K562 (cell line): ENCODE measurements around the gene SMIM35. TPM values are rescaled to one million over a fixed set of nuclear protein-coding genes. Genes with fewer than 3 reads are reported as not detected.

Experiments
- ATAC-seq: fragments of 200-7000 bp; cut with Tn5 transposase; 3 replicates; pipeline ENCODE4 v1.9.1; 2020; ENCODE audit warnings: moderate library complexity
- BruUV-seq: library from RNA; stranded (reverse); fragments of 400-500 nt; replicated peaks from 2 replicates; lab custom pipeline; 2021; lab: Mats Ljungman, UMichigan
- CTCF ChIA-PET: fragments of 300-600 bp; formaldehyde crosslinking; extraction: SDS; loops from one replicate; lab custom pipeline; 2021; ENCODE audit warnings: low intra/inter-chr PET ratio; lab: Yijun Ruan, JAX
- POLR2A ChIA-PET: fragments of 300-600, 350-650 bp; sonication (Branson Sonifier 250); formaldehyde crosslinking; extraction: SDS; loops from one replicate; lab custom pipeline; 2021; ENCODE audit warnings: antibody characterized with exemption, inconsistent platforms; lab: Yijun Ruan, JAX
- DNase-seq, 4 experiments: peaks; one replicate each; pipeline versions ENCODE4 v3.0.0 to v3.0.0-alpha.2; 2011 to 2018; ENCODE audit warnings: low spot score in 3 of 4, mixed read lengths in 3 of 4; ENCODE audit errors: extremely low read depth in 1 of 4
- FAIRE-seq: peaks from 2 replicates; lab custom pipeline; 2011; peaks lifted over from hg19 to GRCh38; lab: Jason Lieb, UNC
- H2AFZ ChIP-seq: 2 replicates; pipeline ENCODE4 v1.6.0; 2011; ENCODE audit warnings: low read depth, low read length, control low read depth, inconsistent platforms
- H3K27ac ChIP-seq: fragments of 200-600 bp; 3 replicates; pipeline ENCODE4 v1.8.0; 2011; ENCODE audit warnings: low read depth, mild to moderate bottlenecking, control low read depth, inconsistent platforms, low read length, moderate library complexity, mixed read lengths; ENCODE audit errors: extremely low read depth
- H3K27me3 ChIP-seq, 2 experiments: fragments of 300-600 bp in 1 of 2; 2 replicates in 1 of 2; 3 replicates in 1 of 2; pipeline versions ENCODE4 v1.6.0 to v1.8.0; 2011; ENCODE audit warnings: inconsistent platforms in 2 of 2, low read length in 2 of 2, mild to moderate bottlenecking in 1 of 2, mixed read lengths in 1 of 2, moderate library complexity in 1 of 2; ENCODE audit not compliant: control insufficient read depth in 2 of 2, insufficient read depth in 2 of 2
- H3K36me3 ChIP-seq: fragments of 300-600 bp; 3 replicates; pipeline ENCODE4 v1.8.0; 2011; ENCODE audit warnings: mild to moderate bottlenecking, low read length, inconsistent platforms; ENCODE audit not compliant: control insufficient read depth, insufficient read depth
- H3K4me1 ChIP-seq, 2 experiments: fragments of 200-600 bp in 1 of 2; replicated peaks in 1 of 2; 2 replicates in 1 of 2; 3 replicates in 1 of 2; pipeline versions ENCODE4 v1.5.1 to v1.8.0; 2011; ENCODE audit warnings: inconsistent platforms in 2 of 2, low read length in 2 of 2, mild to moderate bottlenecking in 1 of 2, mixed read lengths in 1 of 2, moderate library complexity in 1 of 2; ENCODE audit not compliant: control insufficient read depth in 2 of 2, insufficient read depth in 2 of 2
- H3K4me2 ChIP-seq: 2 replicates; pipeline ENCODE4 v1.6.1; 2011; ENCODE audit warnings: low read length, control low read depth, inconsistent platforms, mixed read lengths; ENCODE audit not compliant: insufficient read depth
- H3K4me3 ChIP-seq: fragments of 200-600 bp; sonication (generic), shearing (Covaris generic); 2 replicates; pipeline ENCODE4 v1.5.1; 2016; ENCODE audit warnings: control low read depth, inconsistent platforms
- H3K79me2 ChIP-seq: fragments of 200-600 bp; 3 replicates; pipeline ENCODE4 v1.8.0; 2011; ENCODE audit warnings: low read length, inconsistent platforms; ENCODE audit not compliant: control insufficient read depth, insufficient read depth
- H3K9ac ChIP-seq, 2 experiments: 2 replicates each; pipeline versions ENCODE4 v1.6.0 to v1.6.1; 2011; ENCODE audit warnings: low read depth in 2 of 2, low read length in 2 of 2, control low read depth in 1 of 2, inconsistent platforms in 1 of 2, mild to moderate bottlenecking in 1 of 2, mixed read lengths in 1 of 2; ENCODE audit not compliant: insufficient read depth in 1 of 2
- H3K9me1 ChIP-seq: one replicate; pipeline ENCODE4 v1.6.0; 2011; ENCODE audit warnings: inconsistent platforms, mild to moderate bottlenecking, low read length, moderate library complexity; ENCODE audit not compliant: control insufficient read depth, insufficient read depth
- H3K9me3 ChIP-seq: replicated peaks from 2 replicates; pipeline ENCODE4 v1.5.1; 2011; ENCODE audit warnings: low read depth, low read length, inconsistent platforms; ENCODE audit not compliant: control insufficient read depth, insufficient read depth
- H4K20me1 ChIP-seq: replicated peaks from 2 replicates; pipeline ENCODE4 v1.6.1; 2011; ENCODE audit warnings: low read length, inconsistent platforms, mixed read lengths; ENCODE audit not compliant: control insufficient read depth, insufficient read depth
- SAFB ChIP-seq: fragments of 200-400 bp; formaldehyde crosslinking; IDR thresholded peaks from 2 replicates; pipeline ENCODE4 v1.6.1; 2017; ENCODE audit warnings: low read depth, low read length, borderline replicate concordance
- SMARCE1 ChIP-seq: fragments of 450-650 bp; IDR thresholded peaks from 2 replicates; pipeline ENCODE4 v1.7.1; 2016; ENCODE audit warnings: mild to moderate bottlenecking
- WHSC1 ChIP-seq: IDR thresholded peaks from one replicate; pipeline ENCODE4 v1.6.1; 2012; ENCODE audit warnings: low read length, control low read depth, inconsistent platforms
- YBX1 ChIP-seq: fragments of 450-650 bp; IDR thresholded peaks from 2 replicates; pipeline ENCODE4 v1.7.1; 2016; ENCODE audit warnings: mild to moderate bottlenecking
- ZBTB40 ChIP-seq, 2 experiments: fragments of 450-650 bp in 1 of 2; sonication (generic) in 1 of 2; formaldehyde crosslinking in 1 of 2; IDR thresholded peaks; 2 replicates each; pipeline versions ENCODE4 v1.7.1 to v1.9.0; 2016 to 2022; ENCODE audit warnings: inconsistent platforms in 1 of 2, mild to moderate bottlenecking in 1 of 2, missing genetic modification reagents in 1 of 2
- ZBTB5 ChIP-seq: fragments of 450-650 bp; IDR thresholded peaks from 2 replicates; pipeline ENCODE4 v1.6.1; 2017; ENCODE audit warnings: antibody characterized with exemption
- ZNF140 ChIP-seq: fragments of 250-450 bp; sonication (Bioruptor Pico); IDR thresholded peaks from 2 replicates; pipeline ENCODE4 v1.8.0; 2021; ENCODE audit warnings: moderate library complexity, mild to moderate bottlenecking, inconsistent platforms
- ZNF175 ChIP-seq: fragments of 200-800 bp; sonication (Bioruptor generic); IDR thresholded peaks from 2 replicates; pipeline ENCODE4 v1.6.1; 2016; ENCODE audit warnings: low read depth, mild to moderate bottlenecking, missing genetic modification characterization, missing compliant biosample characterization
- ZNF197 ChIP-seq: fragments of 200-800 bp; sonication (Bioruptor generic); IDR thresholded peaks from 2 replicates; pipeline ENCODE4 v1.6.1; 2016; ENCODE audit warnings: low read depth, missing genetic modification characterization, missing compliant biosample characterization
- WGBS: fragments of 100-300 bp; shearing (Covaris generic); methylation state at CpG from one replicate; pipeline ENCODE4 v1.1.6; 2016; ENCODE audit warnings: low coverage, mixed read lengths; ENCODE audit not compliant: insufficient coverage; ENCODE audit errors: missing lambda C conversion rate; 5-methylcytosine and 5-hydroxymethylcytosine counted together
- in situ Hi-C: fragments of 300-500 bp; cut with MboI; formaldehyde crosslinking; loops from 4 replicates; pipeline ENCODE4 v1.15.0; 2018; ENCODE audit warnings: inconsistent platforms, mixed read lengths
- intact Hi-C: fragments of 100-400 bp; cut with micrococcal nuclease; formaldehyde crosslinking; loops from 2 replicates; pipeline ENCODE4 v1.14.2; 2022
- polyA plus RNA-seq, 8 experiments: library from polyadenylated mRNA; depleted of rRNA in 4 of 8; stranded (reverse) in 5 of 8; unstranded in 3 of 8; fragments of >200 nt; fragmentation: Nextera tagmentation in 2 of 8; fragmentation: Illumina TruSeq in 1 of 8; extraction: Ambion mirVana in 2 of 8; extraction: Trizol in 1 of 8; gene quantifications; 2 replicates each; pipeline versions ENCODE4 v1.2.1 to v1.2.3, GENCODE V29; 2011 to 2014; ENCODE audit warnings: inconsistent platforms in 1 of 8, missing spikeins in 1 of 8
- total RNA-seq, 7 experiments: library from RNA; depleted of rRNA in 6 of 7; stranded (reverse); fragments of >200 nt in 6 of 7; fragmentation: Illumina TruSeq in 2 of 7; extraction: Trizol in 2 of 7; gene quantifications; 2 replicates each; pipeline versions ENCODE4 v1.2.1 to v1.2.3, GENCODE V29; 2011 to 2021; ENCODE audit warnings: low replicate concordance in 1 of 7

Gene SMIM35
- total and polyA plus RNA-seq, 9 of the 15 experiments (the other 6 are each of a cell fraction or from before 2014, with no cell fraction given): 0.03 TPM; not detected in 7

GRCh38 chr11:118005224-118006152, 81.3 kb downstream of the SMIM35 start:
- H3K9ac ChIP-seq: peak overlapping the region; percentile 12 to 26
- peak overlapping the region; percentile 90 for H3K27ac ChIP-seq
- FAIRE-seq: peak; percentile 37
- H3K79me2 ChIP-seq: no peaks in the 10 kb centered on the region
- intact Hi-C loops (loop anchor here (2.0 kb wide), 1 partner anchor 47 kb away; no protein-coding TSS in a partner anchor), in situ Hi-C loops (no loop called here)
- no peaks in the 10 kb centered on the region for H4K20me1 ChIP-seq
- H3K4me1 ChIP-seq: peaks cover 63 to 90% of the 10 kb centered on the region in 2 experiments
- BruUV-seq: no TSS peak
- peak overlapping the region; percentile 34 for H3K4me2 ChIP-seq
- ChIA-PET POLR2A (interaction anchor here (0.6 to 1.6 kb wide), 4 partner anchors 10 to 483 kb away, joined by 3 to 4 read pairs (median 3); no protein-coding TSS in a partner anchor), CTCF (no interaction called here)
- H3K9me1 ChIP-seq: no peaks in the 10 kb centered on the region
- H3K4me3 ChIP-seq: no peak overlapping the region
- no peak overlapping the region for H2AFZ ChIP-seq
- no peaks in the 10 kb centered on the region; the same call in 1 of the 2 replicates for H3K9me3 ChIP-seq
- ATAC-seq: peak; percentile 19
- no peaks in the 10 kb centered on the region for H3K27me3 ChIP-seq
- H3K36me3 ChIP-seq: no peaks in the 10 kb centered on the region; the same call in 2 of the 3 replicates
- WGBS: 48% methylated on average over 12 of the region's 12 CpGs
- DNase-seq: peak; percentile 77 to 80 (median 78)
- TF ChIP-seq ZBTB5 (no peak), SAFB (no peak), ZNF197 (CRISPR knock-in tag) (no peak), ZBTB40 (IDR thresholded peaks at IDR 0.05) (no peak), ZBTB40 (CRISPR knock-in tag; IDR thresholded peaks at IDR 0.05) (no peak), ZNF175 (no peak), SMARCE1 (peak; percentile 64), WHSC1 (no peak), YBX1 (no peak), ZNF140 (CRISPR knock-in tag) (no peak)
